Right atrium auricular region (tissue), 2 donors: ENCODE measurements around the gene BACH2. TPM values are rescaled to one million over a fixed set of nuclear protein-coding genes. Genes with fewer than 3 reads are reported as not detected.

ENCODE experiments used
- DNase-seq: peaks from one replicate; pipeline ENCODE4 v3.0.0-alpha.2; 2019; ENCODE audit warnings: low spot score
- H3K27ac ChIP-seq, 2 donors: fragments of 200-600 bp; sonication (generic); 1 replicate in 1 of 2; 2 replicates in 1 of 2; pipeline ENCODE4 v1.5.1; 2016 to 2019
- H3K27me3 ChIP-seq, 2 donors: fragments of 200-600 bp; sonication (generic); one replicate each; pipeline versions ENCODE4 v1.5.1 to v1.6.0; 2017 to 2019
- H3K36me3 ChIP-seq: fragments of 200-600 bp; sonication (generic); one replicate; pipeline ENCODE4 v1.5.1; 2016
- H3K4me1 ChIP-seq, 2 donors: fragments of 200-600 bp; sonication (generic); one replicate each; pipeline versions ENCODE4 v1.5.1 to v1.6.0; 2017 to 2019
- H3K4me3 ChIP-seq, 2 donors: fragments of 200-600 bp; sonication (generic); 1 replicate in 1 of 2; 2 replicates in 1 of 2; pipeline ENCODE4 v1.5.1; 2017 to 2019; ENCODE audit warnings: mild to moderate bottlenecking in 1 of 2, moderate library complexity in 1 of 2
- H3K9me3 ChIP-seq, 2 donors: fragments of 200-600 bp; sonication (generic); one replicate each; pipeline ENCODE4 v1.5.1; 2019
- total RNA-seq, 2 donors: library from RNA; depleted of rRNA; stranded (reverse); fragments of >200 nt; gene quantifications; one replicate each; pipeline ENCODE4 v1.1.0, GENCODE V29; 2016
- TF ChIP-seq, protein P1 (sequence below), 2 donors: fragments of 200-600 bp; sonication (generic); IDR thresholded peaks; one replicate each; pipeline ENCODE4 v1.5.1; 2019; ENCODE audit warnings: antibody characterized with exemption in 2 of 2

BACH2 gene
- total RNA-seq, 2 donors from 2014 or later = 0.82 to 2.2 TPM

DNA sequence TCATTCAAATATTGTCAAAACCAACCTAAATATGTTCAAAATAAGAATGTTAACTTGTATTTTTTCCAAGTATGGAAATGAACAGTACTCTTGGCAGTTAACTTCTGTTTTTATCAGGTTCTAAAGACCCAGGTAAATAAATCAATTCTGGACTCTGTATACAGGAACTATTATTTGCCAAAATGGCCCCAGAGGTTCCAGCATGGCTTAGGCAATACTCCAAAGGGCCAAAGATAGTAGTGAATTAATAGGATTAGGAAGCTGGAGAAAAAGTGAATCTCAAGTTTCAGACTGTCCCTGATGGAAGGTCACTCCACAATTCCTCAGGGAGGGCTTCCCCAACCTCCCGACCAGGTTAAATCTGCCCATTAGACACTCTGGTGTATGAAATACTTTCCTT is 6.7 kb downstream of the BACH2 start:
- Histone ChIP-seq H3K4me1 (peaks cover 0 to 19% of the 10 kb centered on the region in 2 donors), H3K4me3 (no peak overlapping the region), H3K27ac (no peak overlapping the region), H3K27me3 (no peaks in the 10 kb centered on the region), H3K36me3 (no peaks in the 10 kb centered on the region), H3K9me3 (no peaks in the 10 kb centered on the region)
- DNase-seq = no peak
- TF ChIP-seq, protein P1, sequence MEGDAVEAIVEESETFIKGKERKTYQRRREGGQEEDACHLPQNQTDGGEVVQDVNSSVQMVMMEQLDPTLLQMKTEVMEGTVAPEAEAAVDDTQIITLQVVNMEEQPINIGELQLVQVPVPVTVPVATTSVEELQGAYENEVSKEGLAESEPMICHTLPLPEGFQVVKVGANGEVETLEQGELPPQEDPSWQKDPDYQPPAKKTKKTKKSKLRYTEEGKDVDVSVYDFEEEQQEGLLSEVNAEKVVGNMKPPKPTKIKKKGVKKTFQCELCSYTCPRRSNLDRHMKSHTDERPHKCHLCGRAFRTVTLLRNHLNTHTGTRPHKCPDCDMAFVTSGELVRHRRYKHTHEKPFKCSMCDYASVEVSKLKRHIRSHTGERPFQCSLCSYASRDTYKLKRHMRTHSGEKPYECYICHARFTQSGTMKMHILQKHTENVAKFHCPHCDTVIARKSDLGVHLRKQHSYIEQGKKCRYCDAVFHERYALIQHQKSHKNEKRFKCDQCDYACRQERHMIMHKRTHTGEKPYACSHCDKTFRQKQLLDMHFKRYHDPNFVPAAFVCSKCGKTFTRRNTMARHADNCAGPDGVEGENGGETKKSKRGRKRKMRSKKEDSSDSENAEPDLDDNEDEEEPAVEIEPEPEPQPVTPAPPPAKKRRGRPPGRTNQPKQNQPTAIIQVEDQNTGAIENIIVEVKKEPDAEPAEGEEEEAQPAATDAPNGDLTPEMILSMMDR (IDR thresholded peaks at IDR 0.05) = no peak

DNA sequence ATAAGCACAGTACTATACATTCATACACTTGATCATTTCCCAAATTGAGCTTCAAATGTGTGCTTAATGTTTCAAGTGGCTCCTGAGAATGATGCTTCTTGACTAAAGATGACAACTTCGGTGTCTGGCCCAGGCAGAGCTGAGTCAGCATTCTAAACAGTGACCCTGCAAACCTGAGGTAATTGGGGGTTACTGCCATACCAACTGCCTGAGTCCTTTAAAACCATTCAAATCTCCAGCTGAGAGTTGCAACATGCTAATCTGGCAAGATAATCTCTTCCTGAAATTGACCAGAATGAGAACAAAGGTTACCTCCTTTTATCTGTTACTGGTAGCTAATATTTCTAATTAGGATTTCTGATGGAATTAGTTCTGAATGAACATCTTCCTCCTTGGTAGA is 8.2 kb downstream of the BACH2 start:
- Histone ChIP-seq H3K36me3 (no peaks in the 10 kb centered on the region), H3K4me1 (peaks cover 0 to 23% of the 10 kb centered on the region in 2 donors), H3K4me3 (no peak overlapping the region), H3K27ac (no peak overlapping the region), H3K9me3 (no peaks in the 10 kb centered on the region), H3K27me3 (no peaks in the 10 kb centered on the region)
- TF ChIP-seq, protein P1 (IDR thresholded peaks at IDR 0.05) = no peak
- no peak for DNase-seq

DNA sequence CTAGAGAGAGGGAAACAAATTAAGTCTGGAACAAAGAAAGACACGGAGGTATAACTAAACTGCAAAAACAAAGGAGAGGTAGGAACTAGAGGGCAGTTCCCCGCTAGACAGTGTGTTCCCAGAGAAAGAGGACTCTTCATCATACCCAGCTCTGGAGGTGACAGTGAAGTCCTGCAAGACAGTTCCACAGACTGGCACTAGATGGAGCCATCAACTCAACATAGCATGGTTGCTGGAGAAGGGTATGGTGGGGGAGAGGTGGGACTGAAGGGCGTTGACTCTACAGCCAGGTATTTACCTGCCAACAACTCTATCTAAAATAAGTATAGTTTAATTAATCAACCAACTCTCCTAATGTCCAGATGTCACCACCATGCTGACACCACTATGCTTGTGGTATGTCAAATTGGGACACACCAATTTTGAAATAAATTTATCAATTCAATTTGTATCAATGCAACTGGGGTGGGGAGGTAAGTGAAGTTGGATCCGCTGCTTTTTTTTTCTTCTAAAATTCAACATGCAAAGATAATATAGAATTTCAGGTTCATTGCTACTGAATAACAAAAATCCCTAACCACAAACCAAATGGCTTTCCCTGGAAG is 9.7 kb downstream of the BACH2 start:
- DNase-seq = no peak
- no peaks in the 10 kb centered on the region for H3K9me3 ChIP-seq
- H3K4me3 ChIP-seq = no peak overlapping the region
- no peaks in the 10 kb centered on the region for H3K36me3 ChIP-seq
- no peak overlapping the region for H3K27ac ChIP-seq
- H3K4me1 ChIP-seq = peaks cover 0 to 23% of the 10 kb centered on the region in 2 donors
- TF ChIP-seq, protein P1 (IDR thresholded peaks at IDR 0.05) = peak in 1 of 2 donors; percentile 63
- no peaks in the 10 kb centered on the region for H3K27me3 ChIP-seq

DNA sequence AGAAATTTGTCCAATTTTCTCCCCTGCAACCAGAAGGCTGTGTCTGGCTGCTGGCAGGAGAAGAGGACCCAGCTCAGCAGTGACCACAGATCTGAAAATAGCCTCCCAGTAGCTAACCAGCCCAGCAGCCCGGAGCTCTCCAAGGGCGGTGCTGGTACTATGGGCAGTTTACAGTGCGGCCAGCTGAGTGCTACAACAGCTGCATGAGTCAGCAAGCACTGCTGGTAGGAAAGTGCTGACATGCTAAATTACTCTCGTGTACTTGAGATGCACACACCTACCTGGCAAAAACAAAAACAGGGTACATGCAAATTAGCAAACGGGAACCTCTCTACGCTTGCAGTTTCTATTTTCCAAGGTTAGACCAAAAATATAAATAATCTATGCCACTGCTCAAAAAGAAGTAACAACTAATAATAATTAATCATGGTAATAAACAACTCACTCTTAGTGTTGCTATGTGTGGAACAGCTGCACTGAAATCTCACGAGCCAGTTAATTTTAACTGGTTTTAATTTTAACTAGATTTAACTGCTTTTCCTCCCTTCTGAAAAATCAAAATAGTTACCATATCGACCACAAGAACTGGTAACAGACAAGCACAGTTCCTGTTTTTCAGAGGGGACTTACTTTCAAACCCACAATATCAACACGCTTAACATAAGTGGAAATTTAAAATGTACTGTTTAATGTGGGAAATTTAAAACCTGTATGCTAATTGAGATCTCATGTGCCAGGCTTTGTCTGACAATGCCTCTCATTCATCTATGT is 10.8 kb downstream of the BACH2 start:
- peaks cover 0 to 23% of the 10 kb centered on the region in 2 donors for H3K4me1 ChIP-seq

DNA sequence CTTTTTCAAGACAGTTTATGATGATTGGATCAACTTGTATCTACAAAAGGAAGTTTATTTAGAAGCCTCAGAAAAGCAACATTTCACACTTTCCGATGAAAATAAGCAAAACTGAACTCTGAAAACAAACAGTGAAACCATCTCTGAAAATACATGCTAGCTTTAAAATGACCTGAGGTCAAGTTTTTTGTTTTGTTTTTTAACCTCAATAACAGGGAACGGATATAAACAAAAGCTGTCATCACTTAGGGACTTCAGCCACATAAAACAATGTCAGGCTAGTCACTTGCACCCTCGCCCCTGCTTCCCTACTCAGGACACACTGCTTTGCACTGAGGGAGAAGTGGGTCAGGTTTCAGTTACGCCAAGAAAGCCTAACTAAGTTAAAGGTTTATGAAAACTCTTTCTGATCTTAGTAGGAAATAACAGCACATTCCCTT is 11.6 kb downstream of the BACH2 start:
- Histone ChIP-seq H3K36me3 (no peaks in the 10 kb centered on the region), H3K27me3 (no peaks in the 10 kb centered on the region), H3K27ac (peak overlapping the region; percentile 59 to 70), H3K4me3 (peak overlapping the region in 1 of 2 donors; percentile 36), H3K9me3 (no peaks in the 10 kb centered on the region), H3K4me1 (peaks cover 0 to 23% of the 10 kb centered on the region in 2 donors)
- TF ChIP-seq, protein P1 (IDR thresholded peaks at IDR 0.05) = no peak
- no peak for DNase-seq

More for the DNA sequence above, 10.8 kb downstream of the BACH2 start:
- H3K4me3 ChIP-seq = peak overlapping the region in 1 of 2 donors; percentile 36
- H3K36me3 ChIP-seq = no peaks in the 10 kb centered on the region
- H3K9me3 ChIP-seq = no peaks in the 10 kb centered on the region
- no peaks in the 10 kb centered on the region for H3K27me3 ChIP-seq
- peak; percentile 89 for DNase-seq
- peak overlapping the region; percentile 59 to 70 for H3K27ac ChIP-seq
- TF ChIP-seq, protein P1 (IDR thresholded peaks at IDR 0.05) = no peak
